Mononuclear cell (primary cell): ENCODE data around the gene SDC3. TPM values are rescaled to one million over a fixed set of nuclear protein-coding genes. Genes with fewer than 3 reads are reported as not detected.

Source experiments
- H3K27me3 ChIP-seq: 2 replicates; pipeline ENCODE4 v1.6.0; 2011; ENCODE audit warnings: low read length, control low read depth; ENCODE audit not compliant: insufficient read depth
- H3K4me1 ChIP-seq: 2 replicates; pipeline ENCODE4 v1.5.1; 2011; ENCODE audit warnings: mild to moderate bottlenecking, low read length, control low read depth; ENCODE audit not compliant: insufficient read depth
- H3K4me3 ChIP-seq: 2 replicates; pipeline ENCODE4 v1.5.1; 2011; ENCODE audit warnings: mild to moderate bottlenecking, low read length, moderate library complexity
- H3K9me3 ChIP-seq: 2 replicates; pipeline ENCODE4 v1.5.1; 2011; ENCODE audit warnings: low read depth, mild to moderate bottlenecking, control low read depth, low read length
- total RNA-seq: library from RNA; depleted of rRNA; stranded (reverse); fragments of >200 nt; gene quantifications from one replicate; pipeline ENCODE4 v1.2.3, GENCODE V29; 2012

Gene SDC3
- total RNA-seq, 1 donor = 0.73 TPM

GRCh38 chr1:30848130-30848529 is 60.4 kb downstream of the SDC3 start:
- no peak overlapping the region for H3K4me3 ChIP-seq
- no peaks in the 10 kb centered on the region for H3K4me1 ChIP-seq
- peaks cover 26% of the 10 kb centered on the region for H3K27me3 ChIP-seq
- no peaks in the 10 kb centered on the region for H3K9me3 ChIP-seq

- H3K4me3 ChIP-seq = no peak overlapping the region
- H3K4me1 ChIP-seq = no peaks in the 10 kb centered on the region
- H3K27me3 ChIP-seq = peaks cover 30% of the 10 kb centered on the region
- no peaks in the 10 kb centered on the region for H3K9me3 ChIP-seq
Measured at GRCh38 chr1:30847358-30847972, 61.1 kb downstream of the SDC3 start.

GRCh38 chr1:30846587-30846986 is 62.0 kb downstream of the SDC3 start:
- peaks cover 38% of the 10 kb centered on the region for H3K27me3 ChIP-seq
- H3K4me3 ChIP-seq = no peak overlapping the region
- no peaks in the 10 kb centered on the region for H3K9me3 ChIP-seq
- H3K4me1 ChIP-seq = no peaks in the 10 kb centered on the region

- Histone ChIP-seq H3K4me3 (no peak overlapping the region), H3K27me3 (peaks cover 43% of the 10 kb centered on the region), H3K9me3 (no peaks in the 10 kb centered on the region), H3K4me1 (peaks cover 4% of the 10 kb centered on the region)
Measured at GRCh38 chr1:30845904-30846290, 62.7 kb downstream of the SDC3 start.

- no peaks in the 10 kb centered on the region for H3K9me3 ChIP-seq
- peaks cover 43% of the 10 kb centered on the region for H3K27me3 ChIP-seq
- peaks cover 9% of the 10 kb centered on the region for H3K4me1 ChIP-seq
- H3K4me3 ChIP-seq = no peak overlapping the region
Measured at GRCh38 chr1:30845237-30845903, 63.2 kb downstream of the SDC3 start.

GRCh38 chr1:30844631-30845030 is 63.9 kb downstream of the SDC3 start:
- Histone ChIP-seq H3K4me1 (peaks cover 10% of the 10 kb centered on the region), H3K4me3 (no peak overlapping the region), H3K9me3 (no peaks in the 10 kb centered on the region), H3K27me3 (peaks cover 43% of the 10 kb centered on the region)

- no peaks in the 10 kb centered on the region for H3K9me3 ChIP-seq
- H3K4me1 ChIP-seq = peaks cover 10% of the 10 kb centered on the region
- H3K27me3 ChIP-seq = peaks cover 51% of the 10 kb centered on the region
- no peak overlapping the region for H3K4me3 ChIP-seq
Measured at GRCh38 chr1:30842697-30843354, 65.7 kb downstream of the SDC3 start.

- peaks cover 58% of the 10 kb centered on the region for H3K27me3 ChIP-seq
- no peaks in the 10 kb centered on the region for H3K9me3 ChIP-seq
- peaks cover 10% of the 10 kb centered on the region for H3K4me1 ChIP-seq
- H3K4me3 ChIP-seq = no peak overlapping the region
Measured at GRCh38 chr1:30840904-30841598, 67.5 kb downstream of the SDC3 start.

GRCh38 chr1:30839827-30840359 is 68.7 kb downstream of the SDC3 start:
- peaks cover 50% of the 10 kb centered on the region for H3K27me3 ChIP-seq
- H3K4me3 ChIP-seq = no peak overlapping the region
- H3K4me1 ChIP-seq = peaks cover 10% of the 10 kb centered on the region
- H3K9me3 ChIP-seq = no peaks in the 10 kb centered on the region

- peaks cover 10% of the 10 kb centered on the region for H3K4me1 ChIP-seq
- H3K27me3 ChIP-seq = peaks cover 54% of the 10 kb centered on the region
- H3K9me3 ChIP-seq = no peaks in the 10 kb centered on the region
- H3K4me3 ChIP-seq = no peak overlapping the region
Measured at GRCh38 chr1:30838996-30839395, 69.6 kb downstream of the SDC3 start.

GRCh38 chr1:30837653-30838052 is 70.9 kb downstream of the SDC3 start:
- Histone ChIP-seq H3K4me3 (no peak overlapping the region), H3K4me1 (peaks cover 10% of the 10 kb centered on the region), H3K27me3 (peaks cover 53% of the 10 kb centered on the region), H3K9me3 (no peaks in the 10 kb centered on the region)

GRCh38 chr1:30834253-30834652 is 74.3 kb downstream of the SDC3 start:
- Histone ChIP-seq H3K27me3 (peaks cover 41% of the 10 kb centered on the region), H3K4me1 (no peaks in the 10 kb centered on the region), H3K9me3 (no peaks in the 10 kb centered on the region), H3K4me3 (no peak overlapping the region)

GRCh38 chr1:30830537-30830936 is 78.0 kb downstream of the SDC3 start:
- Histone ChIP-seq H3K27me3 (peaks cover 42% of the 10 kb centered on the region), H3K4me1 (no peaks in the 10 kb centered on the region), H3K4me3 (no peak overlapping the region), H3K9me3 (no peaks in the 10 kb centered on the region)

- H3K4me3 ChIP-seq = no peak overlapping the region
- peaks cover 46% of the 10 kb centered on the region for H3K27me3 ChIP-seq
- no peaks in the 10 kb centered on the region for H3K9me3 ChIP-seq
- no peaks in the 10 kb centered on the region for H3K4me1 ChIP-seq
Measured at GRCh38 chr1:30829889-30830288, 78.7 kb downstream of the SDC3 start.
